Lung microvascular endothelial cell (primary cell): Measurements from ENCODE around the gene SLC39A11. TPM values are rescaled to one million over a fixed set of nuclear protein-coding genes. Genes with fewer than 3 reads are reported as not detected.

ENCODE experiments used
- DNase-seq, 2 donors: peaks; one replicate each; pipeline versions ENCODE4 v3.0.0 to v3.0.0-alpha.2; 2010; ENCODE audit warnings: low read depth in 2 of 2
- total RNA-seq: library from RNA; depleted of rRNA; stranded (reverse); fragments of >200 nt; gene quantifications from 2 replicates; pipeline ENCODE4 v1.2.1, GENCODE V29; 2014

Gene SLC39A11
- total RNA-seq, 1 donor from 2014 or later, result 12.7 TPM

- DNase-seq, result peak in 1 of 2 donors; percentile 9
Observed at GRCh38 chr17:73043686-73044581, 48.6 kb downstream of the SLC39A11 start.

GRCh38 chr17:73042809-73043685 lies 49.4 kb downstream of the SLC39A11 start:
- peak; percentile 17 to 63 for DNase-seq

DNA sequence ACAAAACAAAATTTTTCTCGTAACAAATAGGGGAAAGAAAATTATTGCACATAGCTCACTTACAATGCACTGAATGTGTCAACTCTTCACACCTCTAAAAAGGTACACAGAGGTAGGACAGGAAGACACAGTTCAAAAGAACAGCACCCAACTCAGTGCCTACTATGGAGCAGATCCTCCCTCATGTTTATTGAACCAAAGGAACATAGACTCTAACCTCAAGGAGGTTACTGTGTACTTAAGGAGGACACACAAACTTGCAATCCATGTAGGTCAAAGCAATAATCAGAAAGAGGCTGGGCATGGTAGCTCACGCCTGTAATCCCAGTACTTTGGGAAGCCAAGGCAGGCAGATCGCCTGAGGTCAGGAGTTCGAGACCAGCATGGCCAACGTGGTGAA lies 50.3 kb downstream of the SLC39A11 start:
- DNase-seq, result no peak

- no peak for DNase-seq
Observed at GRCh38 chr17:73039282-73039681, 53.2 kb downstream of the SLC39A11 start.

- DNase-seq, result no peak
Observed at GRCh38 chr17:73031472-73031871, 61.0 kb downstream of the SLC39A11 start.

- no peak for DNase-seq
Observed at GRCh38 chr17:73030995-73031394, 61.5 kb downstream of the SLC39A11 start.

- no peak for DNase-seq
Observed at GRCh38 chr17:73030501-73030921, 62.0 kb downstream of the SLC39A11 start.

DNA sequence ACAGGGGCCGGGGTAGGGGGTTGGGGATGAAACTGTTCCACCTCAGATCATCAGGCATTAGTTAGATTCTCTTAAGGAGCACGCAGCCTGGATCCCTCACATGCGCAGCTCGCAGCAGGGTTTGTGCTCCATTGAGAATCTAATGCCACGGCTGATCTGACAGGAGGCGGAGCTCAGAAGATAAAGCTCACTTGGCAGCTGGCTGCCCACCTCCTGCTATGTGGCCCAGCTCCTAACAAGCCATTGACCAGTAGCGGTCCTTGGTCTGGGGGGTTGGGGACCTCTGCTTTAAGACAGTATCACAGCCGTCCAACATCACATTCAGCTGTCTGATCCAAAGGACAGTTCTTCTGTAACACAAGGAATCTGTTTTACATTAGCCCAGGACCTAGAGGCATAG lies 62.5 kb downstream of the SLC39A11 start:
- no peak for DNase-seq

GRCh38 chr17:73029021-73029420 lies 63.5 kb downstream of the SLC39A11 start:
- no peak for DNase-seq

DNA sequence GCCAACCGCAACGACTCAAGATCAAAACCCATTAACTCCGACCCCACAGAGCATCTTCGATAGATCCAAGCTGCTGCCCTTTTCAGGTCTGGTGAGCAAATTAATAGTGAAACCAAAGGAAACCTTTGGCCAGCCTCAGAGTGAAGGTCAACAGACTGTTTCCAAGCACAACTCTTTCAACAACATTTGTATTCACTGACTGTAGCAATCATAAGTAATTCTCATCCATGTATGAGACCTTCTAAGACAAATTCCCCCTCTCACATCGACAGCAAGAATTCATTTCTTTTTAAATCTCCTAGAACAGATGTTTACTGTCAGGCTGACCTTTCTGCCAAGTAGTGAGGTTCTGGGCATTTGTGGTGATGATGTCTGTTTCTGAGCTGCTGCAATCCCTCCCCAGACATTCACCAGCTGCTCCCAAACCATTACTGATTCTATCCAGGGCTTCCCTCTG lies 64.2 kb downstream of the SLC39A11 start:
- no peak for DNase-seq

DNA sequence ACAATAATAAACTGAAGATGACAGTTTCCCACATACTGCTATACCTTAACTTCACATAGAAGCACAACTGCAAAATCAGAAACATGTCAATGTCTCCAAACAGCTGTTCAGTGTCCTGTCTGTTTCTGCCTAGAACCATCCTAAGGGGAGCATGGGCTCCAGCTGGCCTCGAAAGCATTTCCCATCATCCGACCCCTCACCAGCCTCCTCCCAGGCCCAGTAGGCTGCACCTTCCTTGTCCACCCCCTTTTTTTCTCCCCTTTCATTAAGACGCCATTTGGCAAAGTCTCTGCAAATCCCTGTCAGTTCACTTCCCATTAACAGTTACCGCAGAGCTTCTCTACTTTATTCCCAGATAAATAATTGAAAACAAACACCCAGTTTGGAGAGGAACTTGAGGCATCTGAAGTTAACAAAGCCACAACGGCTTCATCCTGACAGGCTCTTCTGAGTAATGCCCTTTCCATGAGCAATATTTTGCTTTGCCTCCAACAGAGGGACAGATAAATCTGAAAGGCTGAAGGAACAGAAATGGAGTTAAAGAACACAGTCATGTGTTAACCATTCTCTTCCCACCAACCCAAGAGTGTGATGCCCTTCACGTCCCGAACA lies 65.3 kb downstream of the SLC39A11 start:
- DNase-seq, result no peak

DNA sequence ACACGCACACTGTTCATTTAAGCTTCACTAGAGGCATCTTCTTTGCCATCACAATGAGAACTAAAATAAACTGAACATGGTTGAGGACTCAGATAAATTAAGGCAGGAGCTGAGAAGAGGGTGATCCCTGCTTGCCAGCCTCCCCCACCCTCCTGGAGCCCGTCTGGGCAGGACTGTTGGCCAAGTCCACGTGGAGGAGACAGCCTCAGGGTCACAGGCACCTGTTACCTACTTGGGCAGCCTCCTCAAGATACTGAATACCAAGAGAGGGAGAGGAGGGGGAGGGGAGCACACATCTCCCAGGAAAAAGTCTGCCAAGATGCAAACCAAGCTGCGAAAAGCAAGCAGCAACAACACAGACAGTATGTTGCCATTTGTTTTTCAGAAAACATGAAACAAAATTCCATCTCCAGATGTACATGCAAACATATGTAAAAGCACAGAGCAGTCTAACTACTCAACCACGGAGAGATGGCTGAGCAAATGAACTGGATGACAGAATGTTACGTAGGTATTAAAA lies 67.4 kb downstream of the SLC39A11 start:
- DNase-seq, result no peak

DNA sequence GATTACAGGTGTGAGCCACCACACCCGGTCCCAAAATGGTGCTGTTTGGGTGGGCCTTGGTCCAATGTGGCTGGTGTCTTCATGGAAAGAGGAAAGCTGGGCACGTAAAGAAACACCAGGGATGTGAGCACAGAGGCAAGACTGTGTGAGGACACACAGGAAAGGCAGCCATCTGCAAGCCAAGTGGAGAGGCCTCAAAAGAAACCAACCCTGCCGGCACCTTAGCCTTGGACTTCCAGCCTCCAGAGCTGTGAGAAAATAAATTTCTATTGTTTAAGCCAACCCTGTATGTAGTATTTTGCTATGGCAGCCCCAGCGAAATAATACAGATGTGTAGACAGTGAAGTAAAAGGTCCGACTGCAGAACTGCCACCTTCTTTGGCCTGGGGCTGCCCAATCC lies 68.7 kb downstream of the SLC39A11 start:
- DNase-seq, result no peak

GRCh38 chr17:73022694-73023093 lies 69.8 kb downstream of the SLC39A11 start:
- DNase-seq, result no peak

GRCh38 chr17:73021771-73022170 lies 70.7 kb downstream of the SLC39A11 start:
- DNase-seq, result no peak

DNA sequence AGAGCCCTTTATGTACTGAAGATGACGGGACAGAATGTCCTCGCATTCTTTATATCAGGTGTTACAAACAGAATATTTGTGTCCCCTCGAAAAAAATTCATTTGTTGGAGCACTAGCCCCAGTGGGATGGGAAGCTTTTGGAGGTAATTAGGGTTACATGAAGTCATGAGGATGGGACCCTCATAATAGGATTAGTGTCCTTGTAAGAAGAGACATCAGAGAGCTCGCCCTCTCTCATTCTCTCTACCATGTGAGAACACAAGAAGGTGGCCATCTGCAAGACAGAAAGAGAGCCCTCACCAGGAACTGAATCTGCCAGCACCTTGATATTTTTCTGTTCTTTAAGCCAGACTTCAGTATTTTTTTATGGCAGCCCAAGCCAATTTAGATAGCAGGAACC lies 72.4 kb downstream of the SLC39A11 start:
- DNase-seq, result no peak

- no peak for DNase-seq
Observed at GRCh38 chr17:73018599-73018998, 73.9 kb downstream of the SLC39A11 start.

GRCh38 chr17:73017658-73018057 lies 74.8 kb downstream of the SLC39A11 start:
- no peak for DNase-seq

GRCh38 chr17:73015722-73016276 lies 76.7 kb downstream of the SLC39A11 start:
- DNase-seq, result no peak

DNA sequence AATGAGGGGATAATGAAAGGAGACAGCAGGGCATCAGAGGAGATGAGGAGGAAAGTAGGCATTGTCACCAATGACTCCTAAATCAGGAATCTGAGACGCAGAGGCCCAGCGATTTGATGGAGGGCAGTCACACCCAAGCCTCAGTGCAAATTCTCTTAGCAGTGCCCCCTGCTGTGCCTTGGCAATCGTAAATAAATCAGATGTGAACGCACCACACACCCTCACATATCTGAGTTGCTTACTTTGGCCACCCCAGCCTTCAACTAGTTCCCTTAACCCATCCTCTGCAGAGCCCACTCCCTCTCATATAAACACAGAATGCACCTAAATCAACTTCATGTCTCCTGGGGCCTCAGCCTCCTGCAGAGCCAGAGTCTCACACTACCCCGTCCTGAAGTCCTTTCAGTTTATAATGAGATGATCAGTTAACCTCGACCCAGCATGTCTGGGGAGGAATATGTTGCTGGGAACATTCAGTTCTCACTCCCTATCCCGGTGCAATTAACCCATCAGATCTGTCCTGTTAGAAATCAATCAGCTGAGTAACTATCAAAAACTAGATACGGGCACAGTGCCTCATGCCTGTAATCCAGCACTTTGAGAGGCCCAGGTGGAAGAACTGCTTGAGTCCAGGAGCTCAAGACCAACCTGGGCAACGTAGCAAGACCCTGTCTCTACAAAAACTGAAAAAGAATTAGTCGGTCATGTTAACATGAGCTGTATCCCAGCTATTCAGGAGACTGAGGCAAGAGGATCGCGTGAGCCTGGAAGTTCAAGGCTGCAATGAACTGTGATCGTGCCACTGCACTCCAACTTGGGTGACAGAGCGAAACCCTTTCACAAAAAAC lies 78.4 kb downstream of the SLC39A11 start:
- no peak for DNase-seq
